GM19043 (cell line): Measurements from ENCODE around the gene CHIT1.

Experiments
- ATAC-seq: cut with Tn5 transposase; IDR thresholded peaks from one replicate; pipeline ENCODE4 v1.9.1; 2021; ENCODE audit warnings: low read depth; ENCODE audit not compliant: unreplicated experiment

Gene CHIT1

GRCh38 chr1:203229471-203230135, at the start of gene CHIT1:
CHIT1 (minus strand) TSS chr1:203229673; CDS start chr1:203229636, 37 bp downstream.
- ATAC-seq, result no peak

- no peak for ATAC-seq
These were observed 49.5 kb upstream of the CHIT1 start for GRCh38 chr1:203278885-203279406.

DNA sequence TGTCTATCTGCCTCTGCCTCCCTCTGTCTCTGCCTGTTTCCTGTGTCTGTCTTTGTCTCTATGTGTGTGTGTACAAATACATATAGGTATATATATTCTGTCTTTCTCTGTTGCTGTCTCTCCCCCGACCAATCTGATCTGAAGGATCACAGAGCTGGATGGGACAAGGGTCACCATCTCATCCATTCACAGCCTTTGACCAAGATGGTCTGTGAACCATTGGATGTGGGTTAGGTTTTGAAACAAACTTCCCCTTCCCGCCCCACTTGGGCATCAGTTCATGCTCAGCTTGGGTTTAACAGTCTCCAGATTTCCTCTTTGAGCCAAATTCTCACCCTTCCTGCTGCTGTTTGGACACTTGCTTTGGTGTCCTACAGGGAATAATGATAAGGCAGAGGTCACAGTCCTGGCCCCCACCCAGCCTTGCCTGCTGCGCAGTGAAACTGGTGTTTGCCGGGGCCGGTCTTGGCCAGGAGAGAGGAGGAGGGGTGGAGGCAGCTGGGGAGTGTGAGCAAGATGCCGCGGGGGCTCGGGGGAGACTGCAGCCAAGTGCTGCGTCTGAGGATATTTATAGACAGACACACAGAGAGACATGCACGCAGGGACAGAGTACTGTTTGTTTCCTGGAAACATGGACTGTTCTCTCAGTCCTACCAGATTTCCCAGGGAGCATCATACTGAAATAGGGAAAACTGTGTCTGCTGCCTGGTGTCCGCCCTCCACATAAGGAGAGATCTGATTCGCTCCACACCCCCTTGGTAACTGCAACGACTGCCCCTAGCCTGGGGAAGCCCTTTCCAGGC, 48.8 kb upstream of the CHIT1 start:
- ATAC-seq, result no peak

- no peak for ATAC-seq
These were observed 47.6 kb upstream of the CHIT1 start for GRCh38 chr1:203276916-203277545.

GRCh38 chr1:203276408-203276807, 46.9 kb upstream of the CHIT1 start:
- no peak for ATAC-seq

DNA sequence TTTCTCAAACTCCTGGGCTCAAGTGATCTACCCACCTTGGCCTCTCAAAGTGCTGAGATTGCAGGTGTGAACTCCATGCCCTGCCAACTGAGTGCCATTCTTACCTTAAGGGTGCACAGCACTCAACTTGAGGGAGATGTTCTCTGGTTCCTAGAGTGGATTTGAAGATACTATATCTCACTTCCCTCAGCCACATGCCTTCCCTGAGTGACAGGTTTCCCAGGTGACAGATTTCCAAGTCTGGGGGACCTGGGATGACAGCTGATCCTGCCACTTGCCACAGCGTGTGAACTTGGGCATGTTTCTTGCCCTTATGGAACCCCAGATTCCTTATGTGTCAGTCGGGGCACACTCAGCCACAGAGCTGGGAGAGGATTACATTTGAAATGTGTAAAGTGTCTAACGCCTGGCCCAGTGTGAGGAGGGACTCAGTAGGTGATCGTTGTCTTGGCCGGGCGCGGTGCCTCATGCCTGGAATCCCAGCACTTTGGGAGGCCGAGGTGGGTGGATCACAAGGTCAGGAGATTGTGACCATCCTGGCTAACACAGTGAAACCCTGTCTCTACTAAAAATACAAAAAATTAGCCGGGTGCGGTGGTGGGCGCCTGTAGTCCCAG, 46.3 kb upstream of the CHIT1 start:
- ATAC-seq, result no peak

GRCh38 chr1:203274603-203275381, 45.3 kb upstream of the CHIT1 start:
- no peak for ATAC-seq

- ATAC-seq, result no peak
These were observed 44.6 kb upstream of the CHIT1 start for GRCh38 chr1:203273869-203274602.

DNA sequence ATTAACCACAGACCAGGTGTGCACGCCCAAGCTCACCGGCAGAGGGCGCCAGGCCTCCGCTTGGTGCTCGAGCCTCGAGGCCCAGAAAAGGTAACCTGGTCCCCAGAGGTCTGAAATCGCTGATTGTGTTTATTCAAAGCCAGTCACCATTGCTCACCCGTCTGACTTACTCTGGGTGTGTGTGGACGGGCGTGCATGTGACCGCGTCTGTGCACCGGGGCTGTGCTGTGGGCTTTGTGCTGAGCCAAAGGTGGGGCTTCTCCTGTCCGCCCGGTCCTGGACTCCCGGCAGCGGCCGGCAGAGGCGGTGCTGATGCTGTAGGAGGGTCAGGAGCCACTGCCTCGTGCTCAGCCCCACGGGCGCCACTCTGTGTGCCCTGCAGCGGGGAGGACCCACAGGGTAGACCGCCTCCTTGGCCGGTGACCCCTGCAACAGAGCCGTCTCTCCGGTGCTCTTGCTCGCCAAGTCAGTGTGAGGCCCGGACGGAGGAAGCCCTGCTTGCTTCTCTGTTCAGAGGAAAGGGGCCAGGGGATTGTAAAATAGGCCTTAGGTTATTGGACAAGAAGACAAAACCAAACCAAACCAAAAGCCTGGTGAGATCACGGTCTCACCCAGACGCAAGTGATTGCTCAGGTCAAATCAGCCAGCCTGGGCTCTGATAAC, 43.9 kb upstream of the CHIT1 start:
- ATAC-seq, result peak; percentile 44

DNA sequence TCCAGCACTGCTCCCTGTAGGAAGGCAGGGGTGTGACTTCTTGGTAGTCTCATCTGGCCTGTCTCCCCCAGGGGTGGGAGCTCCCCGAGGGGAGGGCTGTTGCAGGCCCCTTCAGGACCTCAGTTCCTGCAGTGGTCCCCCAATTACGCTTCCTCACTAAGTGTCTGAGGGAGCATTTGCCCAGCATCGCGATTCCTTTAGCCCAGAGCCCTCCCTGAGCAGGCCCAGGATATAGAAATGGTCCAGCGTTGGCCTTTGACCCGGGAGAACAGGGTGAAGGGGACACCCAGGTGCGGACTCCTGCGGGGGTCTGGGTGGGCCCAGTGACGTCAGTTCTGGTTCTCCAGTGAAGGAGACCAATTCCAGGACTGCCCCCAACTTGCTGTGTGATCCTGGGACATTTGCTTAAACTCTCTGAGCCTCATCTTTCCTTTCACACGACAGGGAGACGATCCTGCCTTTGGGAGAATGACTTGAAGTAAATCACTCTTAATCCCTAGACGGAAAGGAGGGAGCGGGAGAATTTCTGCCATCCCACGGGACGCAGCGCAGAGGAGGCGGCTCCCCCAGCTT, 43.2 kb upstream of the CHIT1 start:
- no peak for ATAC-seq

DNA sequence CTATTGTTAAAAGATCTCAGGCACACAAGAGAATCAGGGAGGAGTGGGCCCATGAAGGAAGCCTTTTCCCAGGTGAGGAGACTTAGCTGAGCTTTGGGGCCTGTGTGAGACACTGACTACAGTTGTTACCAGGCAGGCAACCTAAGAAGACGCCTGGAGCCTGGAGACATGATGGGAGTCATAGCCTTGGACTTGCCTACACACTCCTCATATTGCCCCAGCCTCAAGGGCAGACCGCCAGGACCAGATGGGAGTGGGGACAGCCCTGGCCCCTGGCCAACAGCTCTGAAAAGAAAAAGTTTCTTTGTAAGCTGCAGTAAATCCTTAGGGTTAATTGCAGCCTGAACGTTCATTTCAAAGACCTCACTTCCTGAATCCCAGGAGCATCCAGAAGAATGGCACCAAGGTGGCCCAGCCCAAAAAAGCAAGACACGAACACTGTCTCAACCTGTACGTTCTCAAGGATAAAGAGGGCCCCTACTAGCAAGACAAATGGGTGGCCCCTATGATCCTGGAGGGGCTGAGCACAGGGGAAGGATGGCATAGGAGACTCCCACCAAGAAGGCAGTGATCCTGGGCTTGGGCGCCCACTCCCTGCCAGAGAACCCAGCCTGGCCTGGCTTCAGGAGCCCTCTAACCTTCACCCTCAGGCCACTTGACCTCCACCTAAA, 42.6 kb upstream of the CHIT1 start:
- no peak for ATAC-seq

GRCh38 chr1:203271018-203271743, 41.7 kb upstream of the CHIT1 start:
- no peak for ATAC-seq

DNA sequence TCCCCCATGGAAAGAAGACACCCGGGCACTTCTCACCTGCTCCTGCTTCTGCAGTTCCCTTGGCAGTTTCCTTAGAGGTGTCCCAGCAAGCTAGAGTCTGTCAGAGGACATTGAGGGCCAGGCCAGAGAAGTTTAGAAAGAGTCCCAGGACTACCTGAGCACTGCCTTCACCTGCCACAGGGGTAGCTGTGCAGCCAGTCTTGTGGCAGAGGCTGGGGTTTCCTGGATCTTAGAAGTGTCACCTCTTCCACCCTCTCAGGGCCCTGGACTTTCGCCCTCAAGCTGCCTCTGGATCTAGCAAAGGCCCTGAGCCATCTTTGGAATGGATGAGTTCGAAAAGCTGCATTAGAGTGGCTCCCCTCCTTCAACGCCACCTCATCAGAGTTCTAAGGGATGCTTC, 41.0 kb upstream of the CHIT1 start:
- no peak for ATAC-seq

- ATAC-seq, result no peak
These were observed 40.2 kb upstream of the CHIT1 start for GRCh38 chr1:203269654-203270020.

- ATAC-seq, result no peak
These were observed 39.6 kb upstream of the CHIT1 start for GRCh38 chr1:203268901-203269653.

DNA sequence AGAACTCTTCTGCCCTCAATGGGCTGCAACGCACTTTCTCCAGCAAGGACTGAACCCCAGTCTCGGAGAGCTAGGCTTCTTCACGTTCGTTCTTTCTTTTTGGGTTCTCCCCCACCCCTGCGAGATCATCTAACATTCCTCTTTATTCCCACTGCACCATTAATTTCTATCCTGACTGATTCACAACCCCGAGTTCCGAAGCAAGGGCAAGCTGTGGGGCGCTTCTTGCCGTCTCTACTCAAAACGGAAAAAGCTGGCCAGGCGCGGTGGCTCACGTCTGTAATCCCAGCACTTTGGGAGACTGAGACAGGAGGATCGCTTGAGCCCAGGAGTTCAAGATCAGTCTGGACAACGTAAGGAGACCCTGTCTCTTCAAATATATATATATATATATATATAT, 38.4 kb upstream of the CHIT1 start:
- no peak for ATAC-seq

GRCh38 chr1:203267347-203267846, 37.9 kb upstream of the CHIT1 start:
- no peak for ATAC-seq
